Right cardiac atrium (tissue), 5 donors: ENCODE data around the gene KCNG1. TPM values are rescaled to one million over a fixed set of nuclear protein-coding genes. Genes with fewer than 3 reads are reported as not detected.

ENCODE experiments used
- ATAC-seq, 2 donors: fragments of 200-7000 bp; cut with Tn5 transposase; one replicate each; pipeline versions ENCODE4 v1.8.0 to v1.9.1; 2020; ENCODE audit warnings: moderate library complexity in 2 of 2, mild to moderate bottlenecking in 1 of 2
- DNase-seq, 3 donors: peaks; one replicate each; pipeline ENCODE4 v3.0.0-alpha.2; 2020
- H3K27ac ChIP-seq: one replicate; pipeline ENCODE4 v1.5.1; 2013; ENCODE audit warnings: mild to moderate bottlenecking, low read length, control low read depth, moderate library complexity
- H3K27me3 ChIP-seq: one replicate; pipeline ENCODE4 v1.6.1; 2013; ENCODE audit not compliant: control insufficient read depth, insufficient read depth
- H3K4me1 ChIP-seq: one replicate; pipeline ENCODE4 v1.6.1; 2013; ENCODE audit warnings: low read length; ENCODE audit not compliant: control insufficient read depth, insufficient read depth
- H3K4me3 ChIP-seq: one replicate; pipeline ENCODE4 v1.5.1; 2013; ENCODE audit warnings: low read length, control low read depth
- H3K9me3 ChIP-seq: one replicate; pipeline ENCODE4 v1.6.1; 2013; ENCODE audit warnings: low read length; ENCODE audit not compliant: control insufficient read depth
- WGBS: extraction: QIAGEN DNeasy Blood & Tissue Kit; methylation state at CpG from one replicate; pipeline ENCODE4 v1.1.7; 2013; 5-methylcytosine and 5-hydroxymethylcytosine counted together
- intact Hi-C, 4 donors: fragments of 100-400 bp; cut with DNase I; formaldehyde crosslinking; loops; one replicate each; pipeline versions ENCODE4 v1.11.0 to v1.14.0; 2022 to 2023
- polyA plus RNA-seq: library from polyadenylated mRNA; stranded (reverse); fragments of 200-250 nt; gene quantifications from one replicate; pipeline ENCODE4 v1.2.3, GENCODE V29; 2013
- total RNA-seq, 4 donors: library from RNA; stranded (reverse); fragmentation: NEBNext Ultra II Directional; extraction: Animal tissue kit (Norgen Biotek cat#: 25700); gene quantifications; one replicate each; pipeline ENCODE4 v1.2.1, GENCODE V29; 2021
- donor health status: healthy with polysubstance abuse.
- donor health status: DM: no; HTN: yes; CAD: no.
- donor health status: DM: no; HTN: no; CAD: no.
- donor health status: DM: no; HTN: yes; CAD: no; lungs with severe emphysema.
- donor health status: DM: yes; HTN: yes; CAD: no.

Gene KCNG1
- total and polyA plus RNA-seq, 5 donors = 0.41 to 1.7 (median 1.1) TPM

GRCh38 chr20:51021067-51022025, 1.6 kb downstream of the KCNG1 start:
- 62% methylated on average over 16 of the region's 16 CpGs for WGBS
- ATAC-seq = no peak
- H3K9me3 ChIP-seq = no peaks in the 10 kb centered on the region
- H3K4me1 ChIP-seq = no peaks in the 10 kb centered on the region
- no peaks in the 10 kb centered on the region for H3K27me3 ChIP-seq
- no peak overlapping the region for H3K27ac ChIP-seq
- intact Hi-C loops = no loop called here
- no peak for DNase-seq
- no peak overlapping the region for H3K4me3 ChIP-seq

- intact Hi-C loops = no loop called here
- Histone ChIP-seq H3K27ac (no peak overlapping the region), H3K4me1 (no peaks in the 10 kb centered on the region), H3K27me3 (no peaks in the 10 kb centered on the region), H3K9me3 (no peaks in the 10 kb centered on the region), H3K4me3 (no peak overlapping the region)
- DNase-seq = no peak
- WGBS = 75% methylated on average over 6 of the region's 6 CpGs
- no peak for ATAC-seq
Measured at GRCh38 chr20:51020657-51021056, 2.2 kb downstream of the KCNG1 start.

- intact Hi-C loops = no loop called here
- ATAC-seq (no peak), DNase-seq (no peak)
- H3K4me1 ChIP-seq = no peaks in the 10 kb centered on the region
- no peaks in the 10 kb centered on the region for H3K9me3 ChIP-seq
- 82% methylated on average over 21 of the region's 21 CpGs for WGBS
- no peak overlapping the region for H3K4me3 ChIP-seq
- H3K27ac ChIP-seq = no peak overlapping the region
- no peaks in the 10 kb centered on the region for H3K27me3 ChIP-seq
Measured at GRCh38 chr20:51019656-51020592, 3.0 kb downstream of the KCNG1 start.

- ATAC-seq (no peak), DNase-seq (no peak)
- Histone ChIP-seq H3K27me3 (no peaks in the 10 kb centered on the region), H3K27ac (no peak overlapping the region), H3K4me1 (no peaks in the 10 kb centered on the region), H3K9me3 (no peaks in the 10 kb centered on the region), H3K4me3 (no peak overlapping the region)
- intact Hi-C loops = no loop called here
- WGBS = 77% methylated on average over 9 of the region's 9 CpGs
Measured at GRCh38 chr20:51017251-51017650, 5.7 kb downstream of the KCNG1 start.

- no peak overlapping the region for H3K27ac ChIP-seq
- DNase-seq = no peak
- 87% methylated on average over 9 of the region's 9 CpGs for WGBS
- no peaks in the 10 kb centered on the region for H3K4me1 ChIP-seq
- ATAC-seq = no peak
- H3K27me3 ChIP-seq = no peaks in the 10 kb centered on the region
- H3K9me3 ChIP-seq = no peaks in the 10 kb centered on the region
- H3K4me3 ChIP-seq = no peak overlapping the region
- intact Hi-C loops = no loop called here
Measured at GRCh38 chr20:51016521-51016920, 6.4 kb downstream of the KCNG1 start.

- DNase-seq (peak; percentile 27 to 68 (median 65)), ATAC-seq (peak; percentile 15 to 60)
- H3K9me3 ChIP-seq = no peaks in the 10 kb centered on the region
- H3K27ac ChIP-seq = no peak overlapping the region
- no peaks in the 10 kb centered on the region for H3K4me1 ChIP-seq
- intact Hi-C loops = no loop called here
- no peaks in the 10 kb centered on the region for H3K27me3 ChIP-seq
- no peak overlapping the region for H3K4me3 ChIP-seq
- WGBS = 42% methylated on average over 16 of the region's 16 CpGs
Measured at GRCh38 chr20:51014797-51015722, 7.8 kb downstream of the KCNG1 start.

GRCh38 chr20:51013577-51014330, 9.2 kb downstream of the KCNG1 start:
- no peak for ATAC-seq
- H3K27me3 ChIP-seq = no peaks in the 10 kb centered on the region
- WGBS = 46% methylated on average over 8 of the region's 8 CpGs

GRCh38 chr20:51012357-51012756, 10.6 kb downstream of the KCNG1 start:
- WGBS = 59% methylated on average over 3 of the region's 3 CpGs
- no peak overlapping the region for H3K4me3 ChIP-seq
- no peaks in the 10 kb centered on the region for H3K9me3 ChIP-seq
- intact Hi-C loops = no loop called here
- ATAC-seq (no peak), DNase-seq (no peak)
- no peaks in the 10 kb centered on the region for H3K4me1 ChIP-seq
- no peak overlapping the region for H3K27ac ChIP-seq
- H3K27me3 ChIP-seq = no peaks in the 10 kb centered on the region

More at GRCh38 chr20:51013577-51014330, 9.2 kb downstream of the KCNG1 start:
- intact Hi-C loops = no loop called here
- Histone ChIP-seq H3K27ac (no peak overlapping the region), H3K4me3 (no peak overlapping the region), H3K9me3 (no peaks in the 10 kb centered on the region), H3K4me1 (no peaks in the 10 kb centered on the region)
- no peak for DNase-seq

GRCh38 chr20:51011479-51011878, 11.4 kb downstream of the KCNG1 start:
- Histone ChIP-seq H3K9me3 (no peaks in the 10 kb centered on the region), H3K27ac (no peak overlapping the region), H3K4me3 (no peak overlapping the region), H3K27me3 (no peaks in the 10 kb centered on the region), H3K4me1 (no peaks in the 10 kb centered on the region)
- DNase-seq = no peak
- intact Hi-C loops = no loop called here
- no peak for ATAC-seq
- WGBS = 92% methylated on average over 4 of the region's 4 CpGs

GRCh38 chr20:51010932-51011331, 12.0 kb downstream of the KCNG1 start:
- WGBS = 86% methylated on average over 3 of the region's 3 CpGs
- ATAC-seq (no peak), DNase-seq (no peak)
- Histone ChIP-seq H3K27me3 (no peaks in the 10 kb centered on the region), H3K4me1 (no peaks in the 10 kb centered on the region), H3K9me3 (no peaks in the 10 kb centered on the region), H3K27ac (no peak overlapping the region), H3K4me3 (no peak overlapping the region)
- intact Hi-C loops = no loop called here
